Panc1 (cell line): Measurements from ENCODE around the gene NKX2-4. TPM values are rescaled to one million over a fixed set of nuclear protein-coding genes. Genes with fewer than 3 reads are reported as not detected.
"Not testable (repeated sequence)": the region's sequence is repeated elsewhere in the genome, so short reads cannot be mapped to it uniquely, and the experiment has no call there.

Experiments
- ATAC-seq: fragments of 200-7000 bp; cut with Tn5 transposase; 2 replicates; pipeline ENCODE4 v1.9.1; 2020; ENCODE audit warnings: mild to moderate bottlenecking, moderate library complexity
- BruUV-seq: library from RNA; stranded (reverse); fragments of 400-500 nt; replicated peaks from 2 replicates; lab custom pipeline; 2021; lab: Mats Ljungman, UMichigan
- CTCF ChIA-PET: fragments of 300-600 bp; sonication (Branson Sonifier 250); formaldehyde crosslinking; loops from one replicate; lab custom pipeline; 2022; ENCODE audit warnings: antibody characterized with exemption; lab: Charles Lee
- POLR2A ChIA-PET: fragments of 300-600 bp; sonication (Branson Sonifier 250); formaldehyde crosslinking; loops from one replicate; lab custom pipeline; 2022; ENCODE audit warnings: antibody characterized with exemption; lab: Charles Lee
- DNase-seq: peaks from one replicate; pipeline ENCODE4 v3.0.0-alpha.2; 2010; ENCODE audit warnings: low read depth, low spot score
- H3K27ac ChIP-seq: 2 replicates; pipeline ENCODE4 v1.5.1; 2011; ENCODE audit warnings: mild to moderate bottlenecking, low read length, inconsistent platforms
- H3K27me3 ChIP-seq: fragments of 200-500 bp; sonication (Bioruptor generic); 2 replicates; pipeline ENCODE4 v1.6.0; 2014; ENCODE audit warnings: low read length, inconsistent platforms; ENCODE audit not compliant: control insufficient read depth, insufficient read depth
- H3K36me3 ChIP-seq: fragments of 200-500 bp; sonication (Bioruptor generic); 2 replicates; pipeline ENCODE4 v1.5.1; 2014; ENCODE audit warnings: inconsistent platforms, mild to moderate bottlenecking, low read length, moderate library complexity; ENCODE audit not compliant: control insufficient read depth, insufficient read depth
- H3K4me1 ChIP-seq: 2 replicates; pipeline ENCODE4 v1.5.1; 2011; ENCODE audit warnings: inconsistent platforms, mild to moderate bottlenecking, low read length, moderate library complexity; ENCODE audit not compliant: control insufficient read depth, insufficient read depth
- H3K4me3 ChIP-seq, 2 experiments: 2 replicates each; pipeline ENCODE4 v1.5.1; 2011 to 2012; ENCODE audit warnings: low read depth in 2 of 2, low read length in 2 of 2, mild to moderate bottlenecking in 2 of 2, inconsistent platforms in 1 of 2, moderate library complexity in 1 of 2
- H3K9me3 ChIP-seq: fragments of 200-500 bp; sonication (Bioruptor generic); 2 replicates; pipeline ENCODE4 v1.5.1; 2014; ENCODE audit warnings: low read depth, mild to moderate bottlenecking, inconsistent platforms, low read length, moderate library complexity; ENCODE audit not compliant: control insufficient read depth, insufficient read depth
- CTCF ChIP-seq: fragments of 450-650 bp; IDR thresholded peaks from 2 replicates; pipeline ENCODE4 v1.5.1; 2017; ENCODE audit warnings: mild to moderate bottlenecking
- POLR2AphosphoS5 ChIP-seq: IDR thresholded peaks from 2 replicates; pipeline ENCODE4 v1.6.1; 2012; ENCODE audit warnings: mild to moderate bottlenecking, low read depth, low read length, moderate library complexity
- REST ChIP-seq, 2 experiments: IDR thresholded peaks; 2 replicates each; pipeline ENCODE4 v1.6.1; 2011 to 2012; ENCODE audit warnings: low read depth in 2 of 2, control low read depth in 1 of 2, low read length in 1 of 2, mild to moderate bottlenecking in 1 of 2, moderate library complexity in 1 of 2; ENCODE audit not compliant: insufficient read depth in 1 of 2
- SIN3A ChIP-seq: IDR thresholded peaks from 2 replicates; pipeline ENCODE4 v1.6.1; 2012; ENCODE audit warnings: low read depth, mild to moderate bottlenecking, low read length, moderate library complexity, borderline replicate concordance; ENCODE audit not compliant: insufficient read depth
- TCF7L2 ChIP-seq: IDR thresholded peaks from 2 replicates; pipeline ENCODE4 v1.6.1; 2011; ENCODE audit warnings: mild to moderate bottlenecking, low read depth, low read length, inconsistent platforms
- in situ Hi-C: cut with HindIII; loops from 2 replicates; pipeline ENCODE4 v1.10.0; 2016; ENCODE audit warnings: low sequenced_read_pairs, low pct_unique_long_range_greater_than_20kb
- intact Hi-C: fragments of 100-400 bp; cut with micrococcal nuclease; formaldehyde crosslinking; loops from one replicate; pipeline ENCODE4 v1.10.0; 2022; ENCODE audit not compliant: unreplicated experiment
- total RNA-seq: library from RNA; stranded (reverse); gene quantifications from one replicate; pipeline ENCODE4 v1.2.1, GENCODE V29; 2021; ENCODE audit not compliant: unreplicated experiment

Gene NKX2-4
- total RNA-seq, 1 experiment from 2014 or later: not detected

- CTCF ChIA-PET: no interaction called here
- intact Hi-C loops (no loop called here), in situ Hi-C loops (no loop called here)
- TF ChIP-seq SIN3A: no peak
- no peak for TF ChIP-seq REST (IDR thresholded peaks at IDR 0.05; ENCODE audit: insufficient read depth in 1 of 2, low read depth in 2 of 2, low read length in 1 of 2)
- no peak for TF ChIP-seq POLR2AphosphoS5
- TF ChIP-seq TCF7L2: no peak
- no peak for TF ChIP-seq CTCF
- H3K36me3 ChIP-seq: peaks cover 10% of the 10 kb centered on the region
- no peak overlapping the region for H3K4me3 ChIP-seq
- no peak overlapping the region for H3K27ac ChIP-seq
- ATAC-seq (no peak), DNase-seq (no peak)
- H3K9me3 ChIP-seq: no peaks in the 10 kb centered on the region
- no TSS peak for BruUV-seq
- POLR2A ChIA-PET: no interaction called here
- H3K27me3 ChIP-seq: no peaks in the 10 kb centered on the region
- 0 out of 2 replicates have a peak, but pooled peaks cover 2% of the 10 kb centered on the region for H3K4me1 ChIP-seq
These were observed 28.5 kb downstream of the NKX2-4 start for GRCh38 chr20:21368791-21369190.

GRCh38 chr20:21366273-21366672 lies 31.1 kb downstream of the NKX2-4 start:
- H3K4me1 ChIP-seq, BruUV-seq, POLR2A ChIA-PET, ATAC-seq, H3K27me3 ChIP-seq, intact Hi-C loops, H3K4me3 ChIP-seq, DNase-seq, H3K9me3 ChIP-seq, in situ Hi-C loops, H3K27ac ChIP-seq: not testable (repeated sequence)
- peaks cover 17% of the 10 kb centered on the region for H3K36me3 ChIP-seq
- CTCF ChIA-PET: interaction anchor here (0.7 kb wide), 1 partner anchor 15 kb away, joined by 4 read pairs; no protein-coding TSS in a partner anchor

GRCh38 chr20:21365771-21366170 lies 31.6 kb downstream of the NKX2-4 start:
- no peaks in the 10 kb centered on the region for H3K4me1 ChIP-seq
- ChIA-PET POLR2A (no interaction called here), CTCF (interaction anchor here (0.7 kb wide), 1 partner anchor 14 kb away, joined by 4 read pairs; no protein-coding TSS in a partner anchor)
- ATAC-seq: no peak
- BruUV-seq: no TSS peak
- DNase-seq: no peak
- H3K36me3 ChIP-seq: peaks cover 20% of the 10 kb centered on the region
- intact Hi-C loops (no loop called here), in situ Hi-C loops (no loop called here)
- no peak for TF ChIP-seq POLR2AphosphoS5
- no peak for TF ChIP-seq SIN3A
- no peak for TF ChIP-seq CTCF
- TF ChIP-seq REST (IDR thresholded peaks at IDR 0.05; ENCODE audit: insufficient read depth in 1 of 2, low read depth in 2 of 2, low read length in 1 of 2): no peak
- TF ChIP-seq TCF7L2: no peak
- H3K27me3 ChIP-seq: no peaks in the 10 kb centered on the region
- no peaks in the 10 kb centered on the region for H3K9me3 ChIP-seq
- no peak overlapping the region for H3K27ac ChIP-seq
- H3K4me3 ChIP-seq: no peak overlapping the region
